B cell (primary cell): ENCODE results near the gene NUDT3.
"Not testable (repeated sequence)": the region's sequence is repeated elsewhere in the genome, so short reads cannot be mapped to it uniquely, and the experiment has no call there.

Experiments used
- CTCF ChIP-seq: fragments of 200-600 bp; IDR thresholded peaks from one replicate; pipeline ENCODE4 v1.8.0; 2022; ENCODE audit warnings: antibody characterized with exemption, mild to moderate bottlenecking
- EZH2 ChIP-seq: IDR thresholded peaks from 2 replicates; pipeline ENCODE4 v1.6.1; 2012; ENCODE audit warnings: borderline replicate concordance, low read depth, mild to moderate bottlenecking, moderate library complexity, low read length; ENCODE audit not compliant: insufficient read depth, poor library complexity, severe bottlenecking

GRCh38 chr6:34252395-34252794, 140.1 kb downstream of the NUDT3 start:
- TF ChIP-seq CTCF, EZH2: not testable (repeated sequence)
